ENCODE results near the gene SPATA46.

DNA sequence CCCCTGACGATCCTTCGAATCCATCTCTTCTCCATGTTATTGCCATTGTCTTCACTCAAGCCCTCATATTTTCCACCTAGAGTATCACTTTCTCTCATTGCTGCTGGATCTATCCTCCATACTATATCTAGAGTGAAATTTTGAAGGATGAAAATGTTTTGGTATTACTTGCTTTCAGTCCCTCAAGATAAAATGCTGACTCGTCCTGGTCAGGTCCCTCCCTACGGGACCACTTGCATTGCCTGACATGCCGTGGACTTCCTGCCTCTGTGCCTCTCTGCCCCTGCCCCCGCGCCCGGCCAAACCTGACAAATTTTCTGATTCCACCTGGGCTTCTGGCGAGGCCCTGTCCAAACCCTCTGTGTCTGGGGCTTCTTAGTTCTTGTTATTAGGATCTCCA is 23.6 kb downstream of the SPATA46 start:
- TF ChIP-seq, protein P1, sequence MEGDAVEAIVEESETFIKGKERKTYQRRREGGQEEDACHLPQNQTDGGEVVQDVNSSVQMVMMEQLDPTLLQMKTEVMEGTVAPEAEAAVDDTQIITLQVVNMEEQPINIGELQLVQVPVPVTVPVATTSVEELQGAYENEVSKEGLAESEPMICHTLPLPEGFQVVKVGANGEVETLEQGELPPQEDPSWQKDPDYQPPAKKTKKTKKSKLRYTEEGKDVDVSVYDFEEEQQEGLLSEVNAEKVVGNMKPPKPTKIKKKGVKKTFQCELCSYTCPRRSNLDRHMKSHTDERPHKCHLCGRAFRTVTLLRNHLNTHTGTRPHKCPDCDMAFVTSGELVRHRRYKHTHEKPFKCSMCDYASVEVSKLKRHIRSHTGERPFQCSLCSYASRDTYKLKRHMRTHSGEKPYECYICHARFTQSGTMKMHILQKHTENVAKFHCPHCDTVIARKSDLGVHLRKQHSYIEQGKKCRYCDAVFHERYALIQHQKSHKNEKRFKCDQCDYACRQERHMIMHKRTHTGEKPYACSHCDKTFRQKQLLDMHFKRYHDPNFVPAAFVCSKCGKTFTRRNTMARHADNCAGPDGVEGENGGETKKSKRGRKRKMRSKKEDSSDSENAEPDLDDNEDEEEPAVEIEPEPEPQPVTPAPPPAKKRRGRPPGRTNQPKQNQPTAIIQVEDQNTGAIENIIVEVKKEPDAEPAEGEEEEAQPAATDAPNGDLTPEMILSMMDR (IDR thresholded peaks at IDR 0.05) = no peak
- TF ChIP-seq POLR2AphosphoS5 (IDR thresholded peaks at IDR 0.05) = no peak
- no peak for TF ChIP-seq POLR2A (IDR thresholded peaks at IDR 0.05)

Measured in prostate gland (tissue), 2 donors.